Heart right ventricle (tissue), 16 donors: ENCODE data around the gene TRIM9. TPM values are rescaled to one million over a fixed set of nuclear protein-coding genes. Genes with fewer than 3 reads are reported as not detected.

Experiments used
- ATAC-seq, 8 donors: fragments of 200-7000 bp; cut with Tn5 transposase; one replicate each; pipeline ENCODE4 v1.9.1; 2020; ENCODE audit warnings: mild to moderate bottlenecking in 8 of 8, moderate library complexity in 8 of 8, moderate number of reproducible peaks in 1 of 8
- DNase-seq, 2 donors: peaks; one replicate each; pipeline ENCODE4 v3.0.0-alpha.2; 2020
- H3K27ac ChIP-seq, 10 donors: fragments of 200-600 bp; sonication (generic) in 2 of 10; one replicate each; pipeline versions ENCODE4 v1.5.0 to v1.8.0; 2020 to 2022; ENCODE audit warnings: mild to moderate bottlenecking in 3 of 10
- H3K27me3 ChIP-seq, 7 donors: fragments of 200-600 bp; one replicate each; pipeline ENCODE4 v1.8.0; 2021 to 2022; ENCODE audit warnings: mild to moderate bottlenecking in 2 of 7
- H3K36me3 ChIP-seq, 9 donors: fragments of 200-600 bp; sonication (generic) in 1 of 9; one replicate each; pipeline versions ENCODE4 v1.5.0 to v1.8.0; 2020 to 2022; ENCODE audit warnings: mild to moderate bottlenecking in 2 of 9
- H3K4me1 ChIP-seq, 9 donors: fragments of 200-600 bp; sonication (generic) in 1 of 9; one replicate each; pipeline versions ENCODE4 v1.5.0 to v1.8.0; 2020 to 2022; ENCODE audit warnings: mild to moderate bottlenecking in 4 of 9
- H3K4me3 ChIP-seq, 10 donors: fragments of 200-600 bp; sonication (generic) in 2 of 10; one replicate each; pipeline versions ENCODE4 v1.5.0 to v1.8.0; 2020 to 2022; ENCODE audit warnings: mild to moderate bottlenecking in 7 of 10, moderate library complexity in 2 of 10
- H3K9me3 ChIP-seq, 11 donors: fragments of 200-600 bp in 10 of 11; sonication (generic) in 2 of 11; one replicate each; pipeline versions ENCODE4 v1.5.0 to v1.8.0; 2013 to 2022; ENCODE audit warnings: mild to moderate bottlenecking in 2 of 11, control low read depth in 1 of 11, moderate library complexity in 1 of 11
- CTCF ChIP-seq, 9 donors: fragments of 200-600 bp; sonication (generic) in 2 of 9; IDR thresholded peaks; one replicate each; pipeline versions ENCODE4 v1.5.0 to v1.8.0; 2021 to 2022; ENCODE audit warnings: antibody characterized with exemption in 9 of 9, mild to moderate bottlenecking in 5 of 9, moderate library complexity in 1 of 9
- WGBS, 2 donors: extraction: QIAGEN DNeasy Blood & Tissue Kit; methylation state at CpG; one replicate each; pipeline ENCODE4 v1.1.7; 2013; ENCODE audit warnings: inconsistent platforms in 1 of 2; 5-methylcytosine and 5-hydroxymethylcytosine counted together
- intact Hi-C, 10 donors: fragments of 100-400 bp; cut with DNase I; formaldehyde crosslinking; loops; one replicate each; pipeline versions ENCODE4 v1.11.1 to v1.14.2; 2022
- polyA plus RNA-seq, 2 donors: library from polyadenylated mRNA; stranded (reverse); fragments of 200-250 nt; gene quantifications; one replicate each; pipeline ENCODE4 v1.2.3, GENCODE V29; 2013
- total RNA-seq, 10 donors: library from RNA; stranded (reverse); fragmentation: NEBNext Ultra II Directional in 3 of 10; extraction: Animal tissue kit (Norgen Biotek cat#: 25700) in 3 of 10; gene quantifications; one replicate each; pipeline versions ENCODE4 v1.2.1 to v1.2.4, GENCODE V29; 2021 to 2023
- donor health status: Arrhythmogenic right ventricular cardiomyopathy.
- donor health status: ischemic (EF 13 %, LVEDD 7.1; RV severe dilation, severe dysfunction).
- donor health status: healthy with polysubstance abuse.
- donor health status: DM: no; HTN: yes; CAD: no.
- donor health status: DM: no; HTN: no; CAD: no.
- donor health status: ischemic (EF 25% LVEDD 6.9; RV normal size, moderate dysfunction).
- donor health status: ischemic (EF 25% LVEDD 5.7; RV mildly dilated, moderate dysfunction).
- donor health status: healthy.
- donor health status: DM: yes; HTN: yes; CAD: no.
- donor health status: Ischemic cardiomyopathy.
- donor health status: ischemic (EF 35%, LVEDD 5.7; RV mildly dilated, moderate dysfunction).
- donor health status: nonischemic (EF 11% LVEDD 7.7; RV severe dilation, severe dysfunction).
- donor health status: DM: yes; HTN: yes; CAD: no.
- donor health status: PGD.
- donor health status: ischemic (EF 29% LVEDD 5.4; RV normal size, mild dysfunction).
- donor health status: nonischemic (EF 23%, LVEDD 6.1; RV moderate dilation, normal function).

TRIM9 gene
- total and polyA plus RNA-seq, 12 donors: 0.33 to 1.3 (median 0.59) TPM

GRCh38 chr14:50932156-50932555 lies 162.7 kb downstream of the TRIM9 start:
- H3K9me3 ChIP-seq: no peaks in the 10 kb centered on the region
- no peak for DNase-seq
- H3K4me1 ChIP-seq: peaks cover 0 to 41% (median 0%) of the 10 kb centered on the region in 9 donors
- peaks cover 0 to 68% (median 4%) of the 10 kb centered on the region in 9 donors for H3K36me3 ChIP-seq
- intact Hi-C loops: no loop called here
- no peak for ATAC-seq
- WGBS, 2 donors: 42 to 62% methylated on average over 1 of the region's 1 CpG
- H3K4me3 ChIP-seq: no peak overlapping the region
- no peak for TF ChIP-seq CTCF (IDR thresholded peaks at IDR 0.05)
- peak overlapping the region in 1 of 10 donors; percentile 41 for H3K27ac ChIP-seq
- no peaks in the 10 kb centered on the region for H3K27me3 ChIP-seq

- H3K36me3 ChIP-seq: peaks cover 0 to 66% (median 4%) of the 10 kb centered on the region in 9 donors
- intact Hi-C loops: no loop called here
- H3K27me3 ChIP-seq: no peaks in the 10 kb centered on the region
- DNase-seq (no peak), ATAC-seq (no peak)
- H3K9me3 ChIP-seq: no peaks in the 10 kb centered on the region
- no peak for TF ChIP-seq CTCF (IDR thresholded peaks at IDR 0.05)
- no peak overlapping the region for H3K4me3 ChIP-seq
- peaks cover 0 to 41% (median 0%) of the 10 kb centered on the region in 9 donors for H3K4me1 ChIP-seq
- H3K27ac ChIP-seq: no peak overlapping the region
- 97 to 98% methylated on average over 3 of the region's 3 CpGs for WGBS, 2 donors
Measured at GRCh38 chr14:50931559-50931958, 163.3 kb downstream of the TRIM9 start.

- no peak for DNase-seq
- Histone ChIP-seq H3K4me1 (peaks cover 0 to 49% (median 0%) of the 10 kb centered on the region in 9 donors), H3K27ac (no peak overlapping the region), H3K4me3 (no peak overlapping the region), H3K9me3 (no peaks in the 10 kb centered on the region), H3K27me3 (no peaks in the 10 kb centered on the region), H3K36me3 (peaks cover 0 to 57% (median 4%) of the 10 kb centered on the region in 9 donors)
- no peak for ATAC-seq
- intact Hi-C loops: no loop called here
- 84 to 92% methylated on average over 2 of the region's 2 CpGs for WGBS, 2 donors
- TF ChIP-seq CTCF (IDR thresholded peaks at IDR 0.05): no peak
Measured at GRCh38 chr14:50929506-50929905, 165.4 kb downstream of the TRIM9 start.

GRCh38 chr14:50928002-50928635 lies 166.8 kb downstream of the TRIM9 start:
- peaks cover 0 to 57% (median 4%) of the 10 kb centered on the region in 9 donors for H3K36me3 ChIP-seq

More at GRCh38 chr14:50928002-50928635, 166.8 kb downstream of the TRIM9 start:
- 93% methylated on average over 6 of the region's 6 CpGs for WGBS, 2 donors
- Histone ChIP-seq H3K4me1 (peaks cover 0 to 48% (median 0%) of the 10 kb centered on the region in 9 donors), H3K27ac (peak overlapping the region in 2 of 10 donors; percentile 38 to 83), H3K9me3 (no peaks in the 10 kb centered on the region), H3K27me3 (no peaks in the 10 kb centered on the region), H3K4me3 (no peak overlapping the region)
- intact Hi-C loops: no loop called here
- TF ChIP-seq CTCF (IDR thresholded peaks at IDR 0.05): no peak
- DNase-seq: peak in 1 of 2 donors; percentile 19
- peak in 6 of 8 donors; percentile 42 to 75 (median 59) for ATAC-seq
